ENCODE data around the gene STRIP1.

STRIP1 gene

DNA sequence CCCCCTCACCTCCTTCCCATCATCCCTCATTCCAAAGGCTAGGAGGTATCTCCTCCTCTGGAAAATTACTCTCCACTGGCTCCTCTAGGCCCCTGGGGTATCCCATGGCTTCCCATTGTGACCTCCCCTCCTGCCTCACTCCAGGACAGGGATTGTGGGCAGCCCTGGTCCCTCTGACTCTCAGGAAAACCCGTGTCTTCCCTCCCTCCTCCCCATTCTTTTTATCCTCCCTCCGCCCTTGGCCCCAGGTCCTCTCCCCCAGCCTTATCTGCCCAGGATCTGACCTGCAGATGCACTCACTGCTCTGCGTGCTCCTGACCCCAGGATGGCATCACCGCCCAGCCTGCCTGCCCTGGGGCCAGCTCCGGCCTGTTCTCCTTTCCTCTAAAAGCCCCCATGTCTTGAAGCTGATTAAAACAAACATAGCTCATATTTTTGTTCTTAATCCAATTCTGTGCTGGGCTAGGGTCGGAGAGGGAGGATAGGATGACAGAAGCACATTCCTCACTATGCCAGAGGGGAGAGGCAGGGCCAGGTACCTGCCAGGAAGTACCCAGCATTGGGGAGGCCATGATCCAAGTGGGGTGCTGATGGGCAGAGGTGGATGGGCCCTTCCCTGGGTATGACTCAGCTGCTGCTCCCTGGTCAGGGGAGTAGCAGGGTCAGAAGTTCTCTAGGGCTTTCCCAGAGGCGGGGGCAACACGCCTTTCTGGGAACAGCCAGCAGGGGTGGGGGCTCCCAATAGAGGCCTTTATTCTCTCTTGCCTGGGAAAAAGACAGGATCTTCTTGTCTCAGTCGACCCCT, 64.0 kb downstream of the STRIP1 start:
- no peak overlapping the region for H3K4me3 ChIP-seq (ENCODE audit: insufficient read depth, low read length, poor library complexity, severe bottlenecking)
- H3F3A ChIP-seq (ENCODE audit: insufficient read depth) = no peaks in the 10 kb centered on the region
- H3K36me3 ChIP-seq (ENCODE audit: low read length) = no peaks in the 10 kb centered on the region
- H4K20me1 ChIP-seq (ENCODE audit: low read depth, low read length) = no peaks in the 10 kb centered on the region
- TF ChIP-seq EZH2phosphoT487 (conservative IDR thresholded peaks at IDR 0.05; ENCODE audit: low read length) = no peak
- TF ChIP-seq, protein P1, sequence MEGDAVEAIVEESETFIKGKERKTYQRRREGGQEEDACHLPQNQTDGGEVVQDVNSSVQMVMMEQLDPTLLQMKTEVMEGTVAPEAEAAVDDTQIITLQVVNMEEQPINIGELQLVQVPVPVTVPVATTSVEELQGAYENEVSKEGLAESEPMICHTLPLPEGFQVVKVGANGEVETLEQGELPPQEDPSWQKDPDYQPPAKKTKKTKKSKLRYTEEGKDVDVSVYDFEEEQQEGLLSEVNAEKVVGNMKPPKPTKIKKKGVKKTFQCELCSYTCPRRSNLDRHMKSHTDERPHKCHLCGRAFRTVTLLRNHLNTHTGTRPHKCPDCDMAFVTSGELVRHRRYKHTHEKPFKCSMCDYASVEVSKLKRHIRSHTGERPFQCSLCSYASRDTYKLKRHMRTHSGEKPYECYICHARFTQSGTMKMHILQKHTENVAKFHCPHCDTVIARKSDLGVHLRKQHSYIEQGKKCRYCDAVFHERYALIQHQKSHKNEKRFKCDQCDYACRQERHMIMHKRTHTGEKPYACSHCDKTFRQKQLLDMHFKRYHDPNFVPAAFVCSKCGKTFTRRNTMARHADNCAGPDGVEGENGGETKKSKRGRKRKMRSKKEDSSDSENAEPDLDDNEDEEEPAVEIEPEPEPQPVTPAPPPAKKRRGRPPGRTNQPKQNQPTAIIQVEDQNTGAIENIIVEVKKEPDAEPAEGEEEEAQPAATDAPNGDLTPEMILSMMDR (IDR thresholded peaks at IDR 0.05; ENCODE audit: insufficient read depth, low read length, poor library complexity, severe bottlenecking) = no peak
- no peak overlapping the region for H3K9ac ChIP-seq (ENCODE audit: low read length)
- no peaks in the 10 kb centered on the region for H3K79me2 ChIP-seq (ENCODE audit: insufficient read depth, low read length)
- no peak overlapping the region for H3K27ac ChIP-seq (ENCODE audit: low read depth, low read length)
- no peaks in the 10 kb centered on the region for H3K9me2 ChIP-seq (replicated peaks; ENCODE audit: insufficient read depth, low read length)
- H3K4me2 ChIP-seq (ENCODE audit: low read depth, low read length, poor library complexity, severe bottlenecking) = no peak overlapping the region
- H3K9me3 ChIP-seq (ENCODE audit: insufficient read depth, low read length) = no peaks in the 10 kb centered on the region
- no peak overlapping the region for H2AFZ ChIP-seq (ENCODE audit: low read depth, low read length, severe bottlenecking)
- H3K27me3 ChIP-seq (ENCODE audit: low read length) = no peaks in the 10 kb centered on the region

DNA sequence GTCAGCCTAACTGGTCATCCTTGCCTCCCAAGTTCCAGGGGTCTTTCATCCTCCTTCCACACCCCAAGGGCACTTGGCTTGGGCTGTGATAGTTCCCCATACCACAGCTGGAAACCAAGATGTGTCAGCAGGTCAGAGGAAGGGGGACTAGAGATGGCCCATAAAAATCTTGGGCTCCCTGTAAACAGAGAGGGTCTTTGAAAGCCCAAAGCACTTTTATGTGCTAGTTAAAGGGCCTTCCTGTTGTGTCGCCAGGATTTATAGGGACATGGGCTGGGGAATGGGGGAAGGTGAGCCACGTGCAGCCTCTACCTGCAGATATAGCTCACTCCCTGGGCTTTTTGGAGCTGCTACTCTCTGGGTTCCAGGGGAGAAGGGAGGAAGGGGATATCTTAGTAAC, 65.9 kb downstream of the STRIP1 start:
- H3K4me2 ChIP-seq (ENCODE audit: low read depth, low read length, poor library complexity, severe bottlenecking) = no peak overlapping the region
- no peaks in the 10 kb centered on the region for H3K27me3 ChIP-seq (ENCODE audit: low read length)
- H3K9ac ChIP-seq (ENCODE audit: low read length) = no peak overlapping the region
- no peak for TF ChIP-seq EZH2phosphoT487 (conservative IDR thresholded peaks at IDR 0.05; ENCODE audit: low read length)
- TF ChIP-seq, protein P1 (IDR thresholded peaks at IDR 0.05; ENCODE audit: insufficient read depth, low read length, poor library complexity, severe bottlenecking) = no peak
- no peaks in the 10 kb centered on the region for H3F3A ChIP-seq (ENCODE audit: insufficient read depth)
- no peaks in the 10 kb centered on the region for H4K20me1 ChIP-seq (ENCODE audit: low read depth, low read length)
- H2AFZ ChIP-seq (ENCODE audit: low read depth, low read length, severe bottlenecking) = no peak overlapping the region
- H3K27ac ChIP-seq (ENCODE audit: low read depth, low read length) = no peak overlapping the region
- no peaks in the 10 kb centered on the region for H3K9me2 ChIP-seq (replicated peaks; ENCODE audit: insufficient read depth, low read length)
- H3K4me3 ChIP-seq (ENCODE audit: insufficient read depth, low read length, poor library complexity, severe bottlenecking) = no peak overlapping the region
- no peaks in the 10 kb centered on the region for H3K79me2 ChIP-seq (ENCODE audit: insufficient read depth, low read length)
- no peaks in the 10 kb centered on the region for H3K9me3 ChIP-seq (ENCODE audit: insufficient read depth, low read length)
- no peaks in the 10 kb centered on the region for H3K36me3 ChIP-seq (ENCODE audit: low read length)

GRCh38 chr1:110102081-110102480, 67.7 kb downstream of the STRIP1 start:
- no peak overlapping the region for H3K4me2 ChIP-seq (ENCODE audit: low read depth, low read length, poor library complexity, severe bottlenecking)
- no peaks in the 10 kb centered on the region for H3K36me3 ChIP-seq (ENCODE audit: low read length)
- H3K4me3 ChIP-seq (ENCODE audit: insufficient read depth, low read length, poor library complexity, severe bottlenecking) = no peak overlapping the region

More at GRCh38 chr1:110102081-110102480, 67.7 kb downstream of the STRIP1 start:
- no peaks in the 10 kb centered on the region for H3K79me2 ChIP-seq (ENCODE audit: insufficient read depth, low read length)
- no peaks in the 10 kb centered on the region for H3K9me2 ChIP-seq (replicated peaks; ENCODE audit: insufficient read depth, low read length)
- H4K20me1 ChIP-seq (ENCODE audit: low read depth, low read length) = no peaks in the 10 kb centered on the region
- H2AFZ ChIP-seq (ENCODE audit: low read depth, low read length, severe bottlenecking) = no peak overlapping the region
- no peaks in the 10 kb centered on the region for H3F3A ChIP-seq (ENCODE audit: insufficient read depth)
- H3K27ac ChIP-seq (ENCODE audit: low read depth, low read length) = no peak overlapping the region
- no peaks in the 10 kb centered on the region for H3K27me3 ChIP-seq (ENCODE audit: low read length)
- TF ChIP-seq EZH2phosphoT487 (conservative IDR thresholded peaks at IDR 0.05; ENCODE audit: low read length) = no peak
- TF ChIP-seq, protein P1 (IDR thresholded peaks at IDR 0.05; ENCODE audit: insufficient read depth, low read length, poor library complexity, severe bottlenecking) = no peak
- H3K9ac ChIP-seq (ENCODE audit: low read length) = no peak overlapping the region
- H3K9me3 ChIP-seq (ENCODE audit: insufficient read depth, low read length) = no peaks in the 10 kb centered on the region

Measured in SU-DHL-6 (cell line).